Duodenal mucosa (tissue), 2 donors: Measurements from ENCODE around the gene USPL1.

Experiments
- H3K27ac ChIP-seq: one replicate; pipeline ENCODE4 v1.7.0; 2013; ENCODE audit warnings: low read depth, low read length
- H3K27me3 ChIP-seq, 2 donors: one replicate each; pipeline ENCODE4 v1.7.0; 2013; ENCODE audit warnings: low read length in 2 of 2, control low read depth in 1 of 2; ENCODE audit not compliant: insufficient read depth in 2 of 2, control insufficient read depth in 1 of 2
- H3K36me3 ChIP-seq, 2 donors: one replicate each; pipeline ENCODE4 v1.7.0; 2013; ENCODE audit warnings: low read length in 2 of 2, control low read depth in 1 of 2; ENCODE audit not compliant: insufficient read depth in 2 of 2, control insufficient read depth in 1 of 2
- H3K4me1 ChIP-seq, 2 donors: one replicate each; pipeline ENCODE4 v1.7.0; 2013; ENCODE audit warnings: low read length in 2 of 2, control low read depth in 1 of 2; ENCODE audit not compliant: insufficient read depth in 2 of 2, control insufficient read depth in 1 of 2
- H3K4me3 ChIP-seq, 2 donors: one replicate each; pipeline ENCODE4 v1.7.0; 2013; ENCODE audit warnings: low read length in 2 of 2, low read depth in 1 of 2
- H3K9ac ChIP-seq, 2 donors: one replicate each; pipeline ENCODE4 v1.7.0; 2013; ENCODE audit warnings: low read length in 2 of 2, low read depth in 1 of 2
- H3K9me3 ChIP-seq, 2 donors: one replicate each; pipeline ENCODE4 v1.7.0; 2013; ENCODE audit warnings: low read length in 2 of 2, control low read depth in 1 of 2; ENCODE audit not compliant: control insufficient read depth in 1 of 2

Gene USPL1

DNA sequence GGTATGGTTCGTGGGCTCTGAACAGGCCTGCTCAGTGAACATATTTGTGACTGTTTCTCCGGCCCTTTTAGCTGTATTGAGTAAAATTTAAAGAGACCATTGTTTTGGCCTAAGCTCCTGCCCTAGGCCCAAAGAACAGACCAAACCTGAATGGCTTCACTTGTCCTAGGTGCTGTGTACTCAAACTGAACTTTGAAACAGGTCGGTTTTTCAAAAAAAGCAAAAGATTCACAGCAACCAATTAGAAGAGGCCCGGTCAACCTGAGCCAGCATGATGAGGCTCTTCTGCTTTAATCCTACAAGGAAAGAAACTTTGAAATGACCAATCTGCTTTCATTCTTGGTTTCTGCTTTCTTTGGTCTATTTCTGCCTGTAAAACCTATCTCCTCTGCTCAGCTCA, 50.6 kb downstream of the USPL1 start:
- H3K36me3 ChIP-seq = no peaks in the 10 kb centered on the region
- H3K4me1 ChIP-seq = peaks cover 14 to 15% of the 10 kb centered on the region in 2 donors
- H3K27ac ChIP-seq = no peak overlapping the region
- H3K9ac ChIP-seq = no peak overlapping the region
- no peak overlapping the region for H3K4me3 ChIP-seq
- H3K27me3 ChIP-seq = no peaks in the 10 kb centered on the region
- H3K9me3 ChIP-seq = no peaks in the 10 kb centered on the region

DNA sequence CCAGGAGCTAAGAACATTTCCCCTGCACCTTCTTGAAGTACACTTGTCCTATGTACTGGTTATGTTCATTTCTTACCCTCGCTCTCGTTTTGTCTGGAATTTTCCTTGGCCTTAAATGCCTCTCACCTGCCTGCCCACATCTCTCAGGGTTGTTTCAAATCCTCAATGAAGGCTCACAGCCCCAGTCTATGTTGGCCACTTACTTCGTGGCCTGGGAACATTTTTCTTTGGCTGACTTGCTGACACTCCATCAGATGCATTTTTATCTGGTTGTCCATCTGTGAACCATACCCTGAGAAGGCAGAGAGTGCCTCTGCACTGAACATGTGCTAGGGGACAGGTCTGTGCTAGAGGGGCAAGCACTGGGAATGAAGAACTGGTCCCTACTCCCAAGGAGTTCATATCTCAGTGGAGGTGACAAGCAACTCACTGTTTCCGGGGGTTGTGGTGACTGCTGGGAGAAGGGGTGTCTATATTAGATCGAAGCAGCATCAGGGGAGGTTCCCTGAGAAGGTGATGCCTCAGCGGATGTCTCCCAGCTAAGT, 53.6 kb downstream of the USPL1 start:
- no peak overlapping the region for H3K4me3 ChIP-seq
- H3K36me3 ChIP-seq = no peaks in the 10 kb centered on the region
- H3K27me3 ChIP-seq = no peaks in the 10 kb centered on the region
- no peak overlapping the region for H3K9ac ChIP-seq
- H3K4me1 ChIP-seq = peaks cover 10 to 11% of the 10 kb centered on the region in 2 donors
- no peak overlapping the region for H3K27ac ChIP-seq
- no peaks in the 10 kb centered on the region for H3K9me3 ChIP-seq

DNA sequence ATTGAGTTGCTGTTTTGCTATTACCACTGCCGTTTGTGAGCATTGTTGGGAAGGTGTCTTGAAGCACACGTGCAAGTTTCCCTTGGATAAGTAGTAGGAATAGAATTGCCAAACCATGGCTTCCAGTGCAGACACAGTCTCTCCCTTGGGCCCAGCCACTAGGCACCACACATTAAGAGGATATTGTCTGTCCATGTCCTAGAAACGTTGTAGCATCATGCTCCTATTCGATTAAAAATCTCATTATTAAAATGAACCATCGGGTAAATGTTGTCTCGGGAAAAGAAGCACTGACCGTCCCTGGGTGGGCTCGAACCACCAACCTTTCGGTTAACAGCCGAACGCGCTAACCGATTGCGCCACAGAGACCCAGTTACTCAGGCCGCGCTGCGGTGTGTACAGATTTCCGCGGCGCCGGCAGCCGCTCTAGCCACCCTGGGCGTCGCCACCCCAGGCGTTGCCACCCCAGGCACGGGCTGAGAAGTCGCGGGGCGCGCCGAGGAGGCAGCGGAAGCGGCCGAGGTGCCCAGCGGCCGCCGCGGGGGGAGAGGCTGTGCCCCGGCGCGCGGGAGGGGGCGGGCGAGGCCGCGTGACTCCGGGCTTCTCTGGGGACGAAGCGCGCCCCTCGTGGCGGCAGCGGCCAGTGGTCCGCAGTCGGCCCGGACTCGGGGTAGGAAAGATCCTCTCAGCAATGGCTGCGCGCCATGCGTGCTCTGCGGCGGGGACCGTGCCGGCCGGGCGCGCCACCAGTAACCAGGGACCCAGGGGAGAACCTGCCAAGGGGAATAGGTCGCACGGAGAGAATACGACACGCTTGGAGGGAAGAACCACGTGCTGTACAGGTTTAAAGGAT, 56.2 kb downstream of the USPL1 start:
- peak overlapping the region; percentile 48 to 76 for H3K4me3 ChIP-seq
- peak overlapping the region; percentile 58 for H3K27ac ChIP-seq
- H3K9me3 ChIP-seq = no peaks in the 10 kb centered on the region
- H3K9ac ChIP-seq = peak overlapping the region; percentile 55 to 58
- peaks cover 10 to 11% of the 10 kb centered on the region in 2 donors for H3K4me1 ChIP-seq
- no peaks in the 10 kb centered on the region for H3K36me3 ChIP-seq
- H3K27me3 ChIP-seq = no peaks in the 10 kb centered on the region

DNA sequence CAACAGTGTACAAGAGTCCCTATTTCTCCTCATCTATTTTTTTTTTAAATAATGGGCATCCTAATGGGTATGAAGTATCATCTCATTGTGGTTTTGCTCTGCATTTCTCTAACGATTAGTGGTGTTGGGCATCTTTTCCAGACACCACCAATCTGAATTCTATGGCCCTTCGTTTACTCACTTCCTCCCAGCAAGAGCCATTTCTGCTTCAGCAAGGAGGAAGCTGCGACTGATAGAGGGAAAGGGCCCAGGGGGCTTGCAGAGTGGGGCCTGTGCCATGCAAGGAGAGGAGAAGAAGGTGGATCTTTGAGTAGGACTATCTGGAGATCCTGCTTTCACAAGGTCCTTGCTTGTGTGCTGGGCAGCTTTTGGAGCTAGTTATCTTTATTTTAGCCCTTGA, 58.0 kb downstream of the USPL1 start:
- Histone ChIP-seq H3K4me3 (no peak overlapping the region), H3K36me3 (no peaks in the 10 kb centered on the region), H3K4me1 (peaks cover 10 to 11% of the 10 kb centered on the region in 2 donors), H3K27me3 (no peaks in the 10 kb centered on the region), H3K9me3 (no peaks in the 10 kb centered on the region), H3K27ac (no peak overlapping the region), H3K9ac (no peak overlapping the region)

DNA sequence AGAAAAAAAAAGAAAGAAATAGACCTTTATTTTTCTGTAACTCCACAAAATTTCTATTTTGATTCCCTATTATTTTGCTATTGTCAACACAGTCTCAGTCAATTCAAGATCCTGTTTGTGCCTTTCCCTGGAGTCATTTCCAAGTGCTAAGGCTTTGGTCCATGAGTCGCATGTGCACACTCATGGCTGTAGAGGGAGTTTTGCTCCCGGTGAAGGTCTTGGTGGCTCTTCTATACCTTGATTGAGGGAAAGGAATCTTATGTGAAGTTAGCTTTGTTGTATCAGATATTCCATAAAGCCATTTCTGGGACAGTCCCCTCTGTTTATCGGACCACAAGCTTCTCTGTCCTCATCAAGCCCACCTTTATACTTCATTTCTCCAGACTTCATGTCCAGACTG, 59.0 kb downstream of the USPL1 start:
- Histone ChIP-seq H3K4me1 (peaks cover 10 to 11% of the 10 kb centered on the region in 2 donors), H3K27ac (no peak overlapping the region), H3K36me3 (no peaks in the 10 kb centered on the region), H3K9ac (no peak overlapping the region), H3K27me3 (no peaks in the 10 kb centered on the region), H3K9me3 (no peaks in the 10 kb centered on the region), H3K4me3 (no peak overlapping the region)

DNA sequence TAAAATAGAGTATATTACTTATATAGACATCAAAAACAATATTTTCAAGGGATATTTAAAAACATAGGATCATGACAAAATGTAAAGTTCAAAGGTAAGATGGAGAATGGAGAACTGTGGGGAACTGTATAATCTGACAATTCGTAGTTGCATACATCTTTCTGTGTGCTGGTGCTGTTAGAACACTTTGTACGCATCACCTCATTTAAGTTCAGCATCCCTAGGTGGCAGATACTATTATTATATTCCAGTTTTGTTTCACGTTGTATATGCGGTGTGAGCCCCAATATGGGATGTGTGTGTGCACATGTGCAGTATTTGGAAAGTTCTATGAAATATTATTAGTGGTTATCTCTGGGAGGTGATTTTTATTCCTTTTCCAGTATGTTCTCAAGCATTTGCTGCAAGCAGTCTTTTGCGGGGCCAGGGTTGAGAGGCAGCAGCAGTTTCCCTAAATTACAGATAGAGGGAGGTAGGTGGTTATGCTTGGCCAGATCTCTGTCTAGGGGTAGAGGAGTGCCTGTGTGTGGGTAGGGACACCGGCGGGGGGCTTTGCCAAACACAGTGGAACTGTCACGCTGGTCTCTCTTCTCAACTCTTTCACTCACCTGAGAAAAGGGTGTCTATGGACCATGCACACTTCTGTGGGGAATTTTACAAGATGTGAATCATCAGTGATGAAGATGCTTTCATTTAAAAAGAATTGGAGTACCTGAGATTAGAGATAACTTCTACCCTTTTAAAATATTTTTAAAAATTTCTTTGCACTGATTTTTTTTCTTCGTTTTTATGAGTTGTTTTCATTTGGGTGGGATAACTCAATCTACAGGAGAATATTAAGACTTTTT, 62.0 kb downstream of the USPL1 start:
- Histone ChIP-seq H3K4me3 (no peak overlapping the region), H3K4me1 (no peaks in the 10 kb centered on the region), H3K27me3 (no peaks in the 10 kb centered on the region), H3K36me3 (no peaks in the 10 kb centered on the region), H3K27ac (no peak overlapping the region), H3K9me3 (no peaks in the 10 kb centered on the region), H3K9ac (no peak overlapping the region)

DNA sequence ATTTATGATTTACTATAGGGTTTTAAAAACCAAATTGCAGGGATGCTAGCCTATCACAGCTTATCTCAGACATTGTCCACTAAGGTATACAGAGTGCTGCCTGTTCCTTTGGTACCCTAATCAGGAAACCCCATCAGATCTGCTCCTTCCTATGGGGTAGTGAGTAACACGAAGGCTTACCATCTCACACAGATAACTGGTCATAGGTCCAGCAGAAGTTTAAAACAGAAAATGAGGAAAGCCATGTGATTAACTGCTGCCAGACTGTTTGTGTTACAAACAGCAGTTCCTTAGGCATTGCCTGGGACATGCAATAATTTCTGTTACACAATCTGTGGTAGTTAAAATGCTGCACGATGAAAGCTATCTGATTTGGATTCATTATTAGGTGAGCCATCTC, 64.1 kb downstream of the USPL1 start:
- Histone ChIP-seq H3K4me3 (no peak overlapping the region), H3K27me3 (no peaks in the 10 kb centered on the region), H3K4me1 (no peaks in the 10 kb centered on the region), H3K36me3 (no peaks in the 10 kb centered on the region), H3K9me3 (no peaks in the 10 kb centered on the region), H3K9ac (no peak overlapping the region), H3K27ac (no peak overlapping the region)

DNA sequence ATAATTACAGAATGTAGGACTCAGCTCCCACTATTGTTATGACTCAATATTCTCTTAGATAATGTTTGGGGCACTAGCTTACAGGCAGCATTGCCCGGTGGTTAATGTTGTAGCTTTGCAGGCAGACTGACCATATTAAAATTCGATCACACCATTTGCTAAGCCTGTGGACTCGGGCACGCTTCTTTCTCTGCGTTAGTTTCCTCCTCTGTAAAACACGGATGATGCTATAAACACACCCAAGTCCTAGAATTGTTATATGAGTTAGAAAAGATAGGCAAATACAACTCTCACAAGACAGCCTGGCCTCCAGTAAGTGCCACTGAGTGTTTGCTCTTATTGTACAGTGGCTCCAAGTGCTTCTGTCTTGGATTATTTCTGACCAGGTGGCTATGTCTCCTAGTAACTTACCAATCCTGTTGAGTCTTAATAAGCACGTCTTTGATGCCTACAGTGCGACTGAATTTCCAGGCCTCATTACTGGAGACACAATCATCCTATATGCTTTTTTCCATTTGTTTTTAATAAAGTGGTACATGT, 67.7 kb downstream of the USPL1 start:
- H3K4me3 ChIP-seq = no peak overlapping the region
- peaks cover 0 to 2% of the 10 kb centered on the region in 2 donors for H3K4me1 ChIP-seq
- H3K27me3 ChIP-seq = no peaks in the 10 kb centered on the region
- no peaks in the 10 kb centered on the region for H3K36me3 ChIP-seq
- H3K9me3 ChIP-seq = no peaks in the 10 kb centered on the region
- no peak overlapping the region for H3K9ac ChIP-seq
- no peak overlapping the region for H3K27ac ChIP-seq

DNA sequence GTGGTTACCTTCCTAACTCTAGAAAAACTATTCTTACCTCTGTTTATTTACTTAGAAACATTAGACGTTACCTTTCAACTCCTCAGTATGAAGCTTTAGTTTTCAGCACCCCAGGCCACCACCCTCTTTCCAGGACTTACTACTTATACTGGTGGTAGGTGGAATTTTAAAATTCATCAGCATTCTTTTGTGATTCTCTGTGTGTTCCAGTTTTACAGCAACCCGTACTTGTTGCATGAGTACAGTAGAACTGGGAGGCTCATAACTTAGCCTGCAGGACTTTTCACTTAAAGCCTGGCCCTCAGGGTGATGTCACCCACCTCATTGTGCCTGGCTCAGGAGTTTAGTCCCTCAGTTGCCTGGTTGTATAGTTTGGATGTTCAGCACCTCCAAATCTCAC, 68.3 kb downstream of the USPL1 start:
- Histone ChIP-seq H3K4me1 (peaks cover 4 to 7% of the 10 kb centered on the region in 2 donors), H3K9ac (no peak overlapping the region), H3K36me3 (no peaks in the 10 kb centered on the region), H3K27me3 (no peaks in the 10 kb centered on the region), H3K9me3 (no peaks in the 10 kb centered on the region), H3K4me3 (no peak overlapping the region), H3K27ac (no peak overlapping the region)

DNA sequence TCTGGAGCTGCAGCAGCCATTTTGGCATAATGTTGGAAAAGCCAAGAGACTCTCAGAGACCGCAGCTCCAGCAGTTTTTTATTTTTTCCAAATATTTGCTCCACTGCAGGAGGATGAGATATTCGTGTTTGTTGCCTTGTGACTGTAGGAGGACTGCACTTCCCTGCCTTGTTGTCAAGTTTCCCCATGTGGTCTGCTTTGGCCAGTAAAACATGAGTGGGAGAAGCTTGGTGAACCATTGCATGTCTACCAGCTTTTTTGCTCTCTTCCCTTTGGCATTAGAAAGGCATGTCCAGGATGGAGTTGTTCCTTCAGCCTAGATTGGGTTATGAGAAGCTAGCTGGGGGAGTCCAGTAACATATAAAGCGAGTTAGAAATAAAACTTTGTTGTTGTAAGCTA, 69.9 kb downstream of the USPL1 start:
- Histone ChIP-seq H3K36me3 (no peaks in the 10 kb centered on the region), H3K27ac (no peak overlapping the region), H3K27me3 (no peaks in the 10 kb centered on the region), H3K4me1 (peaks cover 4 to 7% of the 10 kb centered on the region in 2 donors), H3K4me3 (no peak overlapping the region), H3K9ac (no peak overlapping the region), H3K9me3 (no peaks in the 10 kb centered on the region)
